HG02852 (cell line): Measurements from ENCODE around the gene C10orf90.

Source experiments
- ATAC-seq: cut with Tn5 transposase; IDR thresholded peaks from one replicate; pipeline ENCODE4 v1.9.1; 2021; ENCODE audit warnings: mild to moderate bottlenecking, moderate library complexity; ENCODE audit not compliant: unreplicated experiment

The C10orf90 gene

GRCh38 chr10:126639084-126639483 lies 31.4 kb downstream of the C10orf90 start:
- ATAC-seq = no peak

GRCh38 chr10:126638542-126638941 lies 32.0 kb downstream of the C10orf90 start:
- no peak for ATAC-seq

- no peak for ATAC-seq
Observed at GRCh38 chr10:126637501-126637900, 33.0 kb downstream of the C10orf90 start.

- ATAC-seq = no peak
Observed at GRCh38 chr10:126634911-126635310, 35.6 kb downstream of the C10orf90 start.

GRCh38 chr10:126634347-126634746 lies 36.1 kb downstream of the C10orf90 start:
- ATAC-seq = no peak

- no peak for ATAC-seq
Observed at GRCh38 chr10:126632705-126633104, 37.8 kb downstream of the C10orf90 start.

GRCh38 chr10:126629925-126630624 lies 40.4 kb downstream of the C10orf90 start:
- ATAC-seq = no peak

GRCh38 chr10:126628746-126629145 lies 41.7 kb downstream of the C10orf90 start:
- ATAC-seq = no peak

GRCh38 chr10:126621846-126622245 lies 48.6 kb downstream of the C10orf90 start:
- no peak for ATAC-seq

- no peak for ATAC-seq
Observed at GRCh38 chr10:126618466-126618865, 52.0 kb downstream of the C10orf90 start.

- ATAC-seq = no peak
Observed at GRCh38 chr10:126617733-126618132, 52.8 kb downstream of the C10orf90 start.

- ATAC-seq = no peak
Observed at GRCh38 chr10:126617208-126617607, 53.3 kb downstream of the C10orf90 start.

- ATAC-seq = no peak
Observed at GRCh38 chr10:126616737-126617136, 53.8 kb downstream of the C10orf90 start.

- ATAC-seq = no peak
Observed at GRCh38 chr10:126611303-126611702, 59.2 kb downstream of the C10orf90 start.

GRCh38 chr10:126609566-126609965 lies 60.9 kb downstream of the C10orf90 start:
- ATAC-seq = no peak

GRCh38 chr10:126599949-126600682 lies 70.4 kb downstream of the C10orf90 start:
- ATAC-seq = no peak

GRCh38 chr10:126598009-126598408 lies 72.5 kb downstream of the C10orf90 start:
- ATAC-seq = no peak

- ATAC-seq = no peak
Observed at GRCh38 chr10:126597211-126597610, 73.3 kb downstream of the C10orf90 start.

- ATAC-seq = no peak
Observed at GRCh38 chr10:126596472-126597016, 73.9 kb downstream of the C10orf90 start.

GRCh38 chr10:126595160-126595559 lies 75.3 kb downstream of the C10orf90 start:
- no peak for ATAC-seq

GRCh38 chr10:126593968-126594701 lies 76.4 kb downstream of the C10orf90 start:
- ATAC-seq = no peak
